Activated CD8-positive, alpha-beta memory T cell treated with anti-CD3 and anti-CD28 coated beads for 4 hours (primary cell): Measurements from ENCODE around the gene LIN7C.
"Not testable (repeated sequence)": the region's sequence is repeated elsewhere in the genome, so short reads cannot be mapped to it uniquely, and the experiment has no call there.

Experiments used
- DNase-seq, 2 donors: peaks; one replicate each; pipeline ENCODE4 v3.0.0-alpha.2; 2020; ENCODE audit warnings: low read depth in 2 of 2

Gene LIN7C, protein sequence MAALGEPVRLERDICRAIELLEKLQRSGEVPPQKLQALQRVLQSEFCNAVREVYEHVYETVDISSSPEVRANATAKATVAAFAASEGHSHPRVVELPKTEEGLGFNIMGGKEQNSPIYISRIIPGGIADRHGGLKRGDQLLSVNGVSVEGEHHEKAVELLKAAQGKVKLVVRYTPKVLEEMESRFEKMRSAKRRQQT

DNA sequence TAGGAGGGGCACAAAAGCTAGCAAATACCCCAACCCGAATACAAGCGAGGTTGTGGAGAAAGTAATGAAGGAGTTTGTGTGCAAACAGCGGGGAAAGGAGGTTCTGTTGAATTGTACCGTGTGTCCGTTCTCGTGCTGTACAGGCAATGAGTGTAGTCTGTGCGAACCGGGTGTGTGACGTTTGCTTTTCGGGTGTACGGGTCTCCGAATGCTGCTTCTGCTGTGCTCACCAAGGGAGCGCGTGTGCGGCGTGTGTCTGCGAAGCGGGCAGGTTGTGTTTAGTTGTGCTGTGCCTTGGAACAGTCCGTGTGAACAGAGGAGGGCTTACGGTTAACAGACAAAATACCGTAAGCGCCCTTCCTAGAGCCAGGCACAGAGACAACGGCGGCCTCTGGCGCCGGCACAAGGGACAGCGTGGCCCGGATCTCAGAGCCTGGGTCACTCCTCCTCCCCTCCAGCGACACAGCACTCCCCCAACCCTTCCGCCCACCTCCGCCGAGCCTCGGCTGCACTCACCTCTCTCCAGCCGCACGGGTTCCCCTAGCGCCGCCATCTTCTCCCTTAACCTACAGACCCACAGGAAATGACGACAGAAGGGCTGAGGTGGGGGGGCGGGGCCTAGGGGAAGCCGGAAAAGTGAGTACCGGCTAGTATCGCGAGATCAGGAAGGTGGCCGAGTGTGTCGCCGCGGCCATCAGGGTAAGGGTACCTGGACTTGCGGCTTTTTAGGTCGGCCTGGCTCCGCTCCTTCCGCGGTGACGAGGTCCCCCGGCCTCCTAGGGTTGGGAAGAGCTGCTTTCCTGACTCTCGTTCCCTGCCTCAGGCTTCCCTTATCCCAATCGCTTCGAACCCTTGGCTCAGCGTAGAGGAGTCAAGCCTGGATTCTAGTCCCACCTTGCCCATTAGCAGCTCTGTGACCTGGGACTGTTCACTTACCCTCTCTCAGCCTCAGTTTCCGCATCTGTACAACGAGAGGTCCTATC is at the start of gene LIN7C:
Gene LIN7C (minus strand): TSS at position 570 of the 983 bp plus-strand sequence. CDS start 17 bp downstream, at position 553.
- DNase-seq = peak; percentile 93 to 94

DNA sequence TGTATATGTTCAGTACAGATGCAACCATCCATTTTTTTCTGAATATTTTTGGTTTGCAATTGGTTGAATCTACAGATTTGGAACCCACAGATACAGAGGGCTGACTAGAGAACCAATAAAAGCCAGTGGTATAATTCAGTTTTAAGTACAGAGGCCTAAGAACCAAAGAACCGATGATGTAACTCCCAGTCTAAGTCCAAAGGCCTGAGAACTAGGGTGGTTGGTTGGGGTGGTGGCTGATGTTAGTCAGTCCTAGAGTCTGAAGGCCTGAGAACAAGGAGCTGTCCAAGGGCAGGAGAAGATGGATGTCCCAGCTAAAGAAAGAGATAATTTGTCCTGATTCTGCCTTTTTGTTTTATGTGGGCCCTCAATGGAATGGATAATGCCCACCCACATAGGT is 48.7 kb upstream of the LIN7C start:
- DNase-seq = no peak

DNA sequence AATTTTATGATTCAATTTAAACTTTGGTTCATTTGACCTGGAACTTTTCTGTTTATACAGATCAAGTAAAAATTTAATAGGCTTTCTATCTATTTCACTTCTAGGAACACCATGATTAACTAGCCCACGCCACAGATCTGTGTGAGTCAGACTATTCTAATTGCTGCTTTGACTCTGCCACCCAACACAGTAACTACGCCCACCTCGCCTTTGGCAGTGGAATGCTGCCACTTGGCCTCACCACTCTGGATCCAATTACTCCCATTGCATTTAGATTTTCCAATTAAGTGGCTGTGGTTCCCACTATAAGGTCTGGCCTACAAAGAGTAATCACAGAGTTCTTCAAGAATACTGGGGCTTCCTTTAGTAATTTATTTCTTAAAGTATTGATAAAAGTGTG is 46.6 kb upstream of the LIN7C start:
- DNase-seq = no peak

DNA sequence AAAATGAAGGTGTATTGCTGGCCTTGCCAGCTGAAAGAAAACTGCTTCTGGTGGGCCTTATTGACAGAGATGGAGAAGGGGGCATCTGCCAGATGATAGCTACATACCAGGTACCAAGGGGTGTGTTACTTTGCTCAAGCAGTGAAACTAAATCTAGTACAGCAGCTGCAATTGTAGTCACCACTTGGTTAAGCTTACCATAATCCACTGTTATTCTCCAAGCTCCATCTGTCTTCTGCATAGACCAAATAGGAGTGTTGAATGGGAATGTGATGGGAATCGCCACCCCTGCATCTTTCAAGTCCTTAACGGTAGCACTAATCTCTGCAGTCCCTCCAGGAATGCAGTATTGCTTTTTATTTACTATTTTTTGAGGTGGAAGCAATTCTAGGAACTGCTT is 45.8 kb upstream of the LIN7C start:
- DNase-seq = no peak

DNA sequence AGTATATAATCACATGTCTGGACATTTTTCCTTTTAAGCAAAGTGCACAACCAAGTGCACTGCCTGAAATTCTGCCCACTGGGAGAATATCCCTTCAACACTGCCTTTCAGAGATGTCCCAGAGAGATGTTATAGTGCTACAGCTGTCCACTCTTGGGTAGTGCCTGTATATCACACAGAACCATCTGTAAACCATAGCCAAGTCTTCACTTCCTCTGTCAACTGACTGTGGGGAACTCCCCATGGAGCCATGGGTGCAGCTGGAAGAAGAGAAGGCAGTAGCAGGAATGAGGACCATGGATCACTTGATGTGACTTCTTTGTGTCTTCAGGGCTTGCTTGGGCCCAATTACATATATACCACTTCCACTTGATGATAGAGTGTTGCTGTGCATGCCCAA is 44.6 kb upstream of the LIN7C start:
- DNase-seq = no peak

DNA sequence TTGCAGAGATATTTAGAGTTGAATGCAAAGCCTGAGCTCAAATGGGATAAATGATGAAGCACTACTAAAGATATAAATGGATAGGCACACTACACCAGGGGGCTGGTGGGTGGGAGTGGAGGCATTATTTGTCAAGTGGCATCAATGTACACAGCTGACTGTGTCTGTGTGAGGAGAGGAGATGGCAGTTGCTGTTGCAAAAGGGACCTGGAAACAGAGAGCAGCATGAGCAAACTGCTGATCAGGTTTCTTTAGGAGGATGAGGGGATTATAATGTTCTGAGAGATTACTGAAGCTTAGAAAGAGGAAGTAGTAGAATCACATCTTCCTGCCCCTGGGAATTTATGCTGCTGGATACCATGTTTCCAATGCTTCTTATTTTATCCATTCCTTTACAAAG is 39.4 kb upstream of the LIN7C start:
- DNase-seq = no peak

DNA sequence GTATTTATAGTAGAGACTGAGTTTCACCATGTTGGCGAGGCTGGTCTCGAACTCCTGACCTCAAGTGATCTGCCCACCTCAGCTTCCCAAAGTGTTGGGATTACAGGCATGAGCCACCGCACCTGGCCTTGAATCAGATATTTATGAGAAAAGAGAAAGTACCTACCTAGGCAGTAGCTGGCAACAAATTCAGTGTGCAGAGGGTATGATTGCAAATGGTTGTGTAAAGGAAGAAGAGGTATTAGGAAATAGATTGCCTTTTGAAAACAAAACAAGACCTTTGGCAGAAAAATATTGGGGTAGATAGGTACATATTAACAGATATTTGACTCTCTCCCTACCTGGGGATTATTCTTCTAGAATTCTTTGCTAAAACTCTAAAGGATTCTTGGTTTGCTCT is 38.5 kb upstream of the LIN7C start:
- no peak for DNase-seq

DNA sequence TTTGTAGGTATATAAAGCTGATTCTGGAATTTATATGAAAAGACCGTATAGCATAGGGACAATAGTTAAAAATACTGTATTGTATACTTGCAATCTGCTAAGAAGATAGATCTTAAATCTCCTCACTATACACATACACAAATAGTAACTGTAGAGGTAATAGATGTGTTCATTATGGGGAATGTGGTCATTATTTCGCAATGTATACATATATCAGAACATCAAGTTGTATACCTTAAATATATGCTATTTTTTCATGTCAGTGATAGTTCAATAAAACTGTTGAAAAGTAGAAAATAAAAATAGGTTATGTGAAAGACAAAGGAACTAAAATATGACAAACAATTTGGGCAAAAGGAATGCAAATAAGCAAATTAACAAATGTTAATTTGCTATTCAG is 35.2 kb upstream of the LIN7C start:
- no peak for DNase-seq

DNA sequence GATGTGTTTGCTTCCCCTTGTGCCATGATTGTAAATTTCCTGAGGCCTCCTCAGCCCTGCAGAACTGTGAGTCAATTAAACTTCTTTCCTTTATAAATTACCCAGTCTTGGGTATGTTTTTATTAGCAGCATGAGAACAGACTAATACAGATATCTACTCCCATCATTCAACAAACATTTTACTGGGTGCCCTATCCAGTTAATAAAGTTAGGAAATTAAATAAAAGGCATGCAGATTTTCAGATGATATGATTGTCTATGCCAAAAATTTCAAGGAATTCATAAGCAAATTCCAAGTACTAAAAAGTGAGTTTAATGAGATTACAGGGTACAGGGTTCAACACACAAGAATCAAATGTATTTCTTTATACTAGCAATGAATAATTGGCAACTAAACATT is 33.5 kb upstream of the LIN7C start:
- DNase-seq = no peak

DNA sequence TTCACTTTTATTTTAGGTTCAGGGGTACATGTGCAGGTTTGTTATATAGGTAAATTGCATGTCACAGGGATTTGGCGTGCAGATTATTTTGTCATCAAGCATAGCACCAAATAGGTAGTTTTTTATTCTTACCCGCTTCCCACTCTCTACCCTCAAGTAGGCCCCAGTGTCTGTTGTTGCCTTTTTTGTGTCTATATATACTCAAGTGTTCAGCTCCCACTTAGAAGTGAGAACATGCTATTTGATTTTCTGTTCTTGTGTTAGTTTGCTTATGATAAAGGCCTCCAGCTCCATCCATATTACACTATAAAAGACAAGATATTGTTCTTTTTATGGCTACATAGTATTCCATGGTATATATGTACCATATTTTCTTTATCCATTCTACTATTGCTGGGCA is 28.5 kb upstream of the LIN7C start:
- DNase-seq = no peak

DNA sequence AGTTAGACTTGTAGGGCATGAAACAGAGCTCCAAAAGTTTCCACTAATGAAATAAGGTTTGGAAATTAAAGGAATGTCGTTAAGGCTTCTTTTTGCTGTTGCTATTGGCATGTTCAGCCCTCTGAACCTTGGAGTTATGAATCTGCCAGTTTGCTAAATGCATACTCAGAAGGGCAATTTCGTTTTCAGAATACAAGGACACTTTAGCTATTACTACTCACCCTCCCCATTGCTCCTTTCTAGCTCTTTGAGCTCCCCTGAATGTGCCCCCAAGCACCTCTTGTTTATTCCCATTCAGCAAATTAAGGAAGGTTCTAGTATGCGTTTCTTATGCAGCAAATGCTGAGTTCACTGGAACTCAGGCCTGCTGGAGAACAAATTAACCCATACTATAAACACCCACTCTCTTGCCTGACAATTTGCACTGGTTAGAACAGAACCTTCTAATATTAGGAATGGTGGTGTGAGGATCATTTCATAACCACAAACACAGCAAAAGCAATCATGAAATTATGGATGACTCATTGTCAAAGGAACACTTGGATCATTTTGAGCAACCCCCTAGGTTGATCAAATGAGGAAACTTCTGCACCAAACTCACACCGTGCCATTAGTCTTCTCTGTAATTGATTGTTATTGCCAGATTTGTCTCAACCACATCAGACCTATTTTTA is 26.2 kb upstream of the LIN7C start:
- DNase-seq = no peak

DNA sequence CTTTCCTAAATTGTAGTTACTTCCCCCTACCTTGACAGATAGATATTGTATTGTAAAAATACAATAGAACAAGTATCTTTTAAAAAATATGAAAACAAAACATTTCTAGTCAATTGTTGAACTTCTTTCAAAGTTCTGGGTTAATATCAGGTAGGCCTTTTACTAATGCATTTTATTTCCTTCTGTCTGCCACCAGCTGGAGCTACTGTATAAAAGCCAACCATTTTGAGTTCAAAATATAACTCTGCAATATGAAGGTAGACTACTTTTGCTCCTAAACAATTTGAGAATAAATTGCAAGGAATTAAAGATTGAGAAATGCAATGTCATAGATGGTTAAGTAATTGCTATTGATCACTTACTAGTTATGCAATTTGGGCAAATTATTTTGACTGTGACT is 22.1 kb upstream of the LIN7C start:
- DNase-seq = no peak

DNA sequence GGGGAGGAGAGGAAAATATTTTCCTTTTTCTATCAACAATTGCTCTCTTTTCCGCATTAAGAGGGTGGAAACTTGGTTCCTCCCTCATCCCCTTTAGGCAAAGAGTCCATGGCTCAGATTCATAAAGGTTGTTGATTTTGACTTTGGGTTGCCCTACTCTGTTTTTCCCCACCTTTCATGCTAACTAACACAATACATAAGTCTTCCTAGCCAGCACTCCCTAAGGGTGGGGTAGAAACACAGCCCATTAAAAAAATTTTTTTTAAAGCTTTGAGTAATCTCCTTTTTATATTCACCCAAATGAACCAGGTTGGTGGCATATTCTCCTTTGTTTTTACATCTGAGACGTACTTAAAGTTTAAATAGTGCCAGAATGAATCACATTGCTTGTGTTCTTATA is 20.0 kb upstream of the LIN7C start:
- no peak for DNase-seq

DNA sequence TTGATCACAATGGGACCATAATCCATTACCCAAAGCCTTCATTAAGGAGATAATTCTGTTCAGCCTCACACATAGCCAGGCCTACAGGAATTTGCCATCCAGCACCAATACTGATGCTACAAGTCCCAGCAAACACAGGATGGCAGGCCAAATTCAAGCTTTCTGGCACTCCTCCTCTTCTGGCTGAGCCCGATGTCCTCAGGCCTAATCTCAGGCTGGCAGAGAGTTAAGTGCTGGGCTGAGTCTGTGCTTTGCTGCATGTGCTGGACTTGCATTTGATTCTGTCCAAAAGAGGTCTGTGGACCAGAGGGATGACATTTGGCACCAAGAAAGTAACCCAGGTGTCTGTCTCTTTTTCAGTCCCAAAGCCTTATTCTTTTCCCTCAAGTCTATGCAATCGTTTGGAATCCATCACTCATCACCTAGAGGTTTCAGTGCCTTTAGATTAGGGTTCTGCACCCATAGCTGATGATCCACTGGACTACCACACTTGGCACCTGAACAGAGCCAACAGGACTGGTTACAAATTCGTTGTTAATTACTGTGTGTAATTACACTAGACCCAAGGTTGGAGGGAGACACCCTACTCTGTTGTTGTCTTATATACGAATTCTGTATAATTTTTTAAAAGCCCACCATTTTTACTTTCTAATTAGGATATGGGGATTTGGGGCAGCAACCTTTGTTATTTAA is 19.4 kb upstream of the LIN7C start:
- DNase-seq = no peak

DNA sequence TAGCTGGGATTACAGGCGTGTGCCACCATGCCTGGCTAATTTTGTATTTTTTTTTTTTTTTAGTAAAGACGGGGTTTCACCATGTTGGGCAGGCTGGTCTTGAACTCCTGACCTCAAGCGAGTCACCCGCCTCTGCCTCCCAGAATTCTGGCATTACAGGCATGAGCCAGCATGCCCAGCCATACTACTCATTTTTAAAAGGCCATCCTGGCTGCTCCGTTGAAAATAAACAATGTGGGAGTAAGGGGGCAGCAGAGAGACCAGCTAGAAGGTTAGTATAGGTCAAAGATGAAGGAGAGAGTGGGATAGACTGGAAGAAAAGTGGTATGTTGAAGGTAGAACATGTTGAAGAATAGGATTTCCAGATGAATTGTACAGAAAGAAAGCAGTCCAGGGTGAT is 17.6 kb upstream of the LIN7C start:
- no peak for DNase-seq

DNA sequence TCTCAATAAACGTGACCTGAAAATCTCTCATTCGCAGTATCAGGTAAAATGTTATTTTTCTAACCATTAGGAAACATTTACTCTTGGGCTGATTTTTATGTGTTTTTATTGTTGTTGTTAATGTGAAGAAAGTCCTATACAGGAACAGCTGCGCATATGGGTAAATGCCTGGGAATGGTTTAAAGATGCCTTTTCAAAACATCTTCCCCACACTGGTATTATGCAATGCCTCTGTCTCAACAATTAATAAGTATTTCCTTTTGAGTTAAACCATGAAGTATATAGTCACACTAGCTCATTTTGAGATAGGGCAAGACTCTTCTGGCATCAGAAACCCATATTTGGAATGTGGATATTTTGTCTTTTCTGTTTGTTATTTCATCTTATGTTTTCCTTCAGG is 13.7 kb upstream of the LIN7C start:
- DNase-seq = no peak

DNA sequence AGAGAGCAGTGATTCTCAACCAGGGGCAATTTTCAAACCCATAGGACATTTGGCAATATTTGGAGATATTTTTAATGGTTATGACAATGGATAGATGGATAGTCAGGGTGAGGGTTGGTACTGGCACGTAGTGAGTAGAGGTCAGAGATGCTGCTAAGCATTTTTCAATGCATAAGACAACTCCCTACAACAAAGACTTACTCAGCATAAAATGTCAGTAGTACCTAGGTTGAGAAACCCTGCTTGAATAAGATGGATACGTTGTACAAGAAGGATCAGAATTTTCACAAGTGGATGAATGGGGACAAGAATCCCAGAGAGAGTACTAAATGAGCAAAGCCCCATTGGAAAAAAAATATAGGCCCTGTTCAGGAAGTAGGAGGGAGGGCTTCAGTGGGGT is 11.9 kb upstream of the LIN7C start:
- no peak for DNase-seq

DNA sequence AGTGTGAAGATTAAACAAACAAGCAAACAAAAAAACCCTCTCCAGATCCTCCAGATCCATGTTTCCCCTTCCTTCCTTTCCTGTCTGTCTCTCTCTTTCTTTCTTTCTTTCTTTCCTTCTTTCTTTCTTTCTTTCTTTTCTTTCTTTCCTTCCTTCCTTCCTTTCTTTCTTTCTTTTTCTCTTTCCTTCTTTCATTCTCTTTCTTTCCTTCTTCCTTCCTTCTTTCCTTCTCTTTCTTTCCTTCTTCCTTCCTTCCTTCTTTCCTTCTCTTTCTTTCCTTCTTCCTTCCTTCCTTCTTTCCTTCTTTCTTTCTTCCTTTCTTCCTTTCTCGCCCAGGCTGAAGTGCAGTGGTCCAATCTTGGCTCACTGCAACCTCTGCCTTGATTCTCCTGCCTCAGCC is 10.9 kb upstream of the LIN7C start:
- not testable (repeated sequence) for DNase-seq

DNA sequence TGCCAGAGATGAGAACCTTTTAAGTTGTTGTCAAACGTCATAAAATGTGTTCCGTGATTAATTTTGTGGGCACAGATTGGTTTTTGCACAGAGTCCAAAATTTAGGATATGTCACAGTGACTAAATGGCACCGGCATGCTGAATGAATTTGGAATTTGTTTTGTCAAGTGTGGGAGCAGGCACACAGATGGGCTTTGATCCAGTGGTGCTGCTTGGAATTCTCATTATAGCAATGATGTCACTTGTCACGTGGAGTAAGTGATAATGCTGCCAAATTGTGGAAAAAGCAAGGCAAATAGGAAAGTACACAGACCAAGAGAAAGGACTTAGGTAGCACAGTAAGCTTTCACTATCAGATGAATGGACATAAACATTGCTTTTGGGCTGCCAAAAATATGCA is 8.0 kb upstream of the LIN7C start:
- no peak for DNase-seq

DNA sequence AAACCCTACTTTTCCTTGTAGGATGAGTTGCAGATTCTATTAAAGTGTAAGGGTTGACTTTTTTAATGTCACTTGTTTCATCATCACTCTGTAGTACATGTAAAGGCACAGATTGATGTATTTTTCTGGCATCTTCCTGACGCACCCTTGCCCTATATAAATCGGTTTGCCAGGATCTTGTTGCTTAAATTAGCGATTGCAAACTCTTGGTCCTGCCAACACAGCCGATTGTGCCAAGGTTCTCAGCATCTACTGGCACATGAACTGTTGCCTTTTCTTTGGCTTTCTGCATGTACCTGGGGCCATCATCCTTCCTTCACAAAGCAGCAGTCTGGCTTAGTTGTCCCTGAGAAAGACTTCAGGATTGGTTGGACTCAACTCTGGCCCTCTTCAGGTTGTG is 7.5 kb upstream of the LIN7C start:
- no peak for DNase-seq

DNA sequence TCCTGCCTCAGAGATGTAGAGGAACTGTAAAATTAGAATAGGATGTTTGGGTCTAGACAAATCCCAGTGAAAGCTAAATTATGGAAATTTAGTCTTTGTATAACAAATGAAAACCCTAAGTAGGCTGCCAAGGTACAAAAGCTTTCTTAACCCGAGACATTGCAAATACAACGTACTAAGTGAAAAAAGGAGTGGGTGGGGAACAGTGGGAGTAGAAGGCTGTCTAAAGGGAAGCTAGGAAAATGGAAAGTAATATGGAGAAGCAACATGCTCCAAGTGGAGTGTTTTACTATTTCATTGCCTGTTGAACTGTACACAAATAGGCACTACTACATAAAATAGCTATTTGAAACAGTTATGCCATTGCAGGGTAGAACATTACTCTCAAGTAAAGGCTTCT is 6.8 kb upstream of the LIN7C start:
- no peak for DNase-seq

DNA sequence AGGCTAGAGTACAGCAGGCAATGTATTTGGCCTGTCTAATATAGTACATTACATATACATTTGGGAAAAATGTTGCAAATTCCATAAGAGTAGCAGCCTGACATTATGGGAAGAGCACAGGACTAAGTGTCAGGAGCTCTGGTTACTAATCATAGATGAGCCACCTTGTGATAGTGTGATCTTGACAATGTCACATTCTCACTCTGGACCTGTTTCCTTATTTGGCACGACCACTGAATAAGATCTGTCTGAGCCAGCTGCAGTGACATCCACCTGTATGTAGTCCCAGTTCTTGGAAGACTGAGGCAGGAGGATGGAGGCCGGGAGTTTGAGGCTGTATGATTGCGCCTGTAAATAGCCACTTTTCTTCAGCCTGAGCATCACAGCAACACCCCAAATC is 5.7 kb upstream of the LIN7C start:
- DNase-seq = no peak
